ENCODE data around the gene ING3. TPM values are rescaled to one million over a fixed set of nuclear protein-coding genes. Genes with fewer than 3 reads are reported as not detected.

Gene ING3
- total RNA-seq, 4 donors from 2014 or later = 11.2 to 23.0 (median 16.7) TPM

- WGBS, 2 donors (ENCODE audit: low coverage in 1 of 2) = 67 to 79% methylated on average over 2 of the region's 2 CpGs
- no peaks in the 10 kb centered on the region for H3K9me3 ChIP-seq
- H3K27me3 ChIP-seq = no peaks in the 10 kb centered on the region
- ATAC-seq = no peak
- H3K4me3 ChIP-seq = no peak overlapping the region
- peaks cover 0 to 85% (median under 1%) of the 10 kb centered on the region in 3 donors for H3K4me1 ChIP-seq
- peak overlapping the region in 1 of 4 donors; percentile 44 for H3K27ac ChIP-seq
- H3K36me3 ChIP-seq = no peaks in the 10 kb centered on the region
- TF ChIP-seq EP300 (IDR thresholded peaks at IDR 0.05) (no peak), POLR2AphosphoS5 (IDR thresholded peaks at IDR 0.05) (no peak), POLR2A (IDR thresholded peaks at IDR 0.05) (no peak), CTCF (IDR thresholded peaks at IDR 0.05) (no peak)
These were observed 48.5 kb downstream of the ING3 start for GRCh38 chr7:120998996-120999565.

- no peaks in the 10 kb centered on the region for H3K9me3 ChIP-seq
- H3K27ac ChIP-seq = peak overlapping the region in 3 of 4 donors; percentile 6 to 44 (median 27)
- no peak for TF ChIP-seq CTCF (IDR thresholded peaks at IDR 0.05)
- peak; percentile 51 for TF ChIP-seq POLR2AphosphoS5 (IDR thresholded peaks at IDR 0.05)
- 57 to 69% methylated on average over 8 to 9 of the region's 9 CpGs for WGBS, 2 donors (ENCODE audit: low coverage in 1 of 2)
- H3K4me3 ChIP-seq = peak overlapping the region in 1 of 2 donors; percentile 12
- ATAC-seq = no peak
- peaks cover 0 to 86% (median 0%) of the 10 kb centered on the region in 3 donors for H3K4me1 ChIP-seq
- H3K36me3 ChIP-seq = no peaks in the 10 kb centered on the region
- H3K27me3 ChIP-seq = no peaks in the 10 kb centered on the region
These were observed 49.8 kb downstream of the ING3 start for GRCh38 chr7:121000081-121000983.

GRCh38 chr7:121001234-121001906 is 50.8 kb downstream of the ING3 start:
- 55 to 63% methylated on average over 3 of the region's 3 CpGs for WGBS, 2 donors (ENCODE audit: low coverage in 1 of 2)
- Histone ChIP-seq H3K4me3 (no peak overlapping the region), H3K27me3 (no peaks in the 10 kb centered on the region), H3K9me3 (no peaks in the 10 kb centered on the region), H3K4me1 (peaks cover 0 to 82% (median 0%) of the 10 kb centered on the region in 3 donors), H3K27ac (peak overlapping the region in 2 of 4 donors; percentile 30 to 45), H3K36me3 (no peaks in the 10 kb centered on the region)
- no peak for TF ChIP-seq EP300 (IDR thresholded peaks at IDR 0.05)
- no peak for TF ChIP-seq POLR2A (IDR thresholded peaks at IDR 0.05)
- no peak for TF ChIP-seq POLR2AphosphoS5 (IDR thresholded peaks at IDR 0.05)
- TF ChIP-seq CTCF (IDR thresholded peaks at IDR 0.05) = no peak
- ATAC-seq = no peak

- H3K27ac ChIP-seq = peak overlapping the region in 2 of 4 donors; percentile 30 to 45
- no peak for TF ChIP-seq CTCF (IDR thresholded peaks at IDR 0.05)
- no peak for TF ChIP-seq POLR2A (IDR thresholded peaks at IDR 0.05)
- TF ChIP-seq EP300 (IDR thresholded peaks at IDR 0.05) = no peak
- no peak for TF ChIP-seq POLR2AphosphoS5 (IDR thresholded peaks at IDR 0.05)
- WGBS, 2 donors (ENCODE audit: low coverage in 1 of 2) = 57 to 69% methylated on average over 2 of the region's 2 CpGs
- H3K9me3 ChIP-seq = no peaks in the 10 kb centered on the region
- no peak for ATAC-seq
- no peak overlapping the region for H3K4me3 ChIP-seq
- H3K36me3 ChIP-seq = no peaks in the 10 kb centered on the region
- H3K27me3 ChIP-seq = no peaks in the 10 kb centered on the region
- H3K4me1 ChIP-seq = peaks cover 0 to 80% (median 0%) of the 10 kb centered on the region in 3 donors
These were observed 51.6 kb downstream of the ING3 start for GRCh38 chr7:121002048-121002756.
